Measurements from ENCODE around the gene ASB6. TPM values are rescaled to one million over a fixed set of nuclear protein-coding genes. Genes with fewer than 3 reads are reported as not detected.

ASB6 gene
- total and polyA plus RNA-seq, 2 of the 13 experiments (the other 11 are each of a cell fraction or from before 2014, with no cell fraction given) = 8.2 to 8.4 TPM

DNA sequence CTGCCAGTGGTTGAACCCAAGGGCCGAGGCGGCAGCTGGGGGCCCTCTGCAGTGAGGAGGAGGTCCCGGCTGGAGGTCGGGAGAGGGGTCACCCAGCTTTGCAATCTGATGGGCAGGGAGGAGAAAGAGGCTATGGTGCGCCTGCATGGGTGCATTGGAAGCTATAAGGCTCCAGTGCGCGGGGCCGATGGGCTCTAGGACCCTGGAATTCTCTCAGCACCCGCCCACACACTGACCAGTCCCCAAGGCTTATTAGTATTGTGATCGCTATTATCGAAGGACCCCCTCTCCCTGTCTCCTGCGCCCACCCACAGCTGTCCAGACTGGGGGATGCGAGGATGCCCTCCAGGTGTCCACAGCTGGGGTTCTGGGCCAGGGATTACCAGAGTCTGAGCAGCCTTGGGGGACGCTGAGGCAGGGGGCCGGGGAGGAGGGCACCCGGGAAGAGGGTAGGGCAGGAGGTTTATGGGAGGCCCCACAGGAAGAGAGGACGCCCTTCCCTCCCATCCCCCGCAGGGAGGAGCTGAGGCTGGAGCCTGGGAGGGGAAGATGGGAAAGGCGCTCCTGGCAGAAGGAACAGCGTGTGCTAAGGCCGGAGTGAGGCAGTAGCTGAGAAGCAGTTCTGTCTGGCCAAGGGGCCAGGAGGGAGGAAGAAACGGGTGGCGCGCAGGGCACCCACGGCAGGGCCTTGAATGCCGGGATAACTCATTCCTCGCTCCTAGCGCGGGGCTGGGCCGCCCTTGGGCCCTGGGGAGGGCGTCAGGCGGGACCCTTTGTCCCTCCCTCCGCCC is 45.2 kb downstream of the ASB6 start:
- in situ Hi-C loops (cut with HindIII; ENCODE audit: extremely low pct_ligation_motif_present, low pct_unique_long_range_greater_than_20kb) (no loop called here), intact Hi-C loops (cut with micrococcal nuclease; ENCODE audit: unreplicated experiment) (loop anchor here (2.0 kb wide), 1 partner anchor 28 kb away; no protein-coding TSS in a partner anchor)
- peak overlapping the region; percentile 86 for H3K9ac ChIP-seq (ENCODE audit: insufficient read depth, low read depth, low read length)
- H3K4me3 ChIP-seq (replicated peaks in 1 of 3; ENCODE audit: insufficient read depth in 1 of 3, low read depth in 2 of 3, low read length in 3 of 3) = peak overlapping the region; percentile 46 to 79 (median 59); a peak in 5 of 6 replicates
- H3K27me3 ChIP-seq (ENCODE audit: control insufficient read depth in 1 of 2, insufficient read depth in 2 of 2, low read length in 2 of 2) = no peaks in the 10 kb centered on the region
- WGBS (ENCODE audit: low lambda C conversion rate) = 1% methylated on average over 10 of the region's 33 CpGs
- H3K9me3 ChIP-seq (ENCODE audit: low read length) = no peaks in the 10 kb centered on the region
- DNase-seq (ENCODE audit: low spot score) (peak; percentile 82), ATAC-seq (peak; percentile 77), FAIRE-seq (peak; percentile 30)
- H2AFZ ChIP-seq (ENCODE audit: low read length) = no peak overlapping the region
- H4K20me1 ChIP-seq (ENCODE audit: insufficient read depth, low read length) = no peaks in the 10 kb centered on the region
- no peaks in the 10 kb centered on the region for H3K36me3 ChIP-seq (replicated peaks in 1 of 2; ENCODE audit: control insufficient read depth in 1 of 2, insufficient read depth in 2 of 2, low read length in 2 of 2)
- BruUV-seq (replicated peaks) = TSS peak; percentile 79
- H3K4me1 ChIP-seq (ENCODE audit: insufficient read depth, low read length) = peaks cover 87% of the 10 kb centered on the region
- POLR2A ChIA-PET = interaction anchor here (0.7 to 4.5 kb wide), 25 partner anchors 10 to 456 kb away, joined by 3 to 110 read pairs (median 10); partner anchors contain the start of genes C9orf50, IER5L and NTMT1
- no peaks in the 10 kb centered on the region for H3K79me2 ChIP-seq (ENCODE audit: insufficient read depth, low read length)
- H3K4me2 ChIP-seq (ENCODE audit: low read depth, low read length) = peak overlapping the region; percentile 86
- CTCF ChIA-PET (ENCODE audit: low intra/inter-chr PET ratio, low total read pairs) = no interaction called here
- peak overlapping the region; percentile 99 for H3K27ac ChIP-seq (ENCODE audit: extremely low read length, insufficient read depth, low read length)
- TF ChIP-seq, protein P1, sequence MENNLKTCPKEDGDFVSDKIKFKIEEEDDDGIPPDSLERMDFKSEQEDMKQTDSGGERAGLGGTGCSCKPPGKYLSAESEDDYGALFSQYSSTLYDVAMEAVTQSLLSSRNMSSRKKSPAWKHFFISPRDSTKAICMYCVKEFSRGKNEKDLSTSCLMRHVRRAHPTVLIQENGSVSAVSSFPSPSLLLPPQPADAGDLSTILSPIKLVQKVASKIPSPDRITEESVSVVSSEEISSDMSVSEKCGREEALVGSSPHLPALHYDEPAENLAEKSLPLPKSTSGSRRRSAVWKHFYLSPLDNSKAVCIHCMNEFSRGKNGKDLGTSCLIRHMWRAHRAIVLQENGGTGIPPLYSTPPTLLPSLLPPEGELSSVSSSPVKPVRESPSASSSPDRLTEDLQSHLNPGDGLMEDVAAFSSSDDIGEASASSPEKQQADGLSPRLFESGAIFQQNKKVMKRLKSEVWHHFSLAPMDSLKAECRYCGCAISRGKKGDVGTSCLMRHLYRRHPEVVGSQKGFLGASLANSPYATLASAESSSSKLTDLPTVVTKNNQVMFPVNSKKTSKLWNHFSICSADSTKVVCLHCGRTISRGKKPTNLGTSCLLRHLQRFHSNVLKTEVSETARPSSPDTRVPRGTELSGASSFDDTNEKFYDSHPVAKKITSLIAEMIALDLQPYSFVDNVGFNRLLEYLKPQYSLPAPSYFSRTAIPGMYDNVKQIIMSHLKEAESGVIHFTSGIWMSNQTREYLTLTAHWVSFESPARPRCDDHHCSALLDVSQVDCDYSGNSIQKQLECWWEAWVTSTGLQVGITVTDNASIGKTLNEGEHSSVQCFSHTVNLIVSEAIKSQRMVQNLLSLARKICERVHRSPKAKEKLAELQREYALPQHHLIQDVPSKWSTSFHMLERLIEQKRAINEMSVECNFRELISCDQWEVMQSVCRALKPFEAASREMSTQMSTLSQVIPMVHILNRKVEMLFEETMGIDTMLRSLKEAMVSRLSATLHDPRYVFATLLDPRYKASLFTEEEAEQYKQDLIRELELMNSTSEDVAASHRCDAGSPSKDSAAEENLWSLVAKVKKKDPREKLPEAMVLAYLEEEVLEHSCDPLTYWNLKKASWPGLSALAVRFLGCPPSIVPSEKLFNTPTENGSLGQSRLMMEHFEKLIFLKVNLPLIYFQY (CRISPR knock-in tag; IDR thresholded peaks at IDR 0.05; ENCODE audit: borderline replicate concordance) = no peak
- no peak for TF ChIP-seq NBN (conservative IDR thresholded peaks at IDR 0.05)
- TF ChIP-seq HHEX (CRISPR knock-in tag; IDR thresholded peaks at IDR 0.05) = no peak
- TF ChIP-seq, protein P2, sequence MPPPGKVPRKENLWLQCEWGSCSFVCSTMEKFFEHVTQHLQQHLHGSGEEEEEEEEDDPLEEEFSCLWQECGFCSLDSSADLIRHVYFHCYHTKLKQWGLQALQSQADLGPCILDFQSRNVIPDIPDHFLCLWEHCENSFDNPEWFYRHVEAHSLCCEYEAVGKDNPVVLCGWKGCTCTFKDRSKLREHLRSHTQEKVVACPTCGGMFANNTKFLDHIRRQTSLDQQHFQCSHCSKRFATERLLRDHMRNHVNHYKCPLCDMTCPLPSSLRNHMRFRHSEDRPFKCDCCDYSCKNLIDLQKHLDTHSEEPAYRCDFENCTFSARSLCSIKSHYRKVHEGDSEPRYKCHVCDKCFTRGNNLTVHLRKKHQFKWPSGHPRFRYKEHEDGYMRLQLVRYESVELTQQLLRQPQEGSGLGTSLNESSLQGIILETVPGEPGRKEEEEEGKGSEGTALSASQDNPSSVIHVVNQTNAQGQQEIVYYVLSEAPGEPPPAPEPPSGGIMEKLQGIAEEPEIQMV (CRISPR knock-in tag; IDR thresholded peaks at IDR 0.05; ENCODE audit: low read depth) = peak; percentile 15; the same call in 1 of the 2 replicates
- TF ChIP-seq, protein P3, sequence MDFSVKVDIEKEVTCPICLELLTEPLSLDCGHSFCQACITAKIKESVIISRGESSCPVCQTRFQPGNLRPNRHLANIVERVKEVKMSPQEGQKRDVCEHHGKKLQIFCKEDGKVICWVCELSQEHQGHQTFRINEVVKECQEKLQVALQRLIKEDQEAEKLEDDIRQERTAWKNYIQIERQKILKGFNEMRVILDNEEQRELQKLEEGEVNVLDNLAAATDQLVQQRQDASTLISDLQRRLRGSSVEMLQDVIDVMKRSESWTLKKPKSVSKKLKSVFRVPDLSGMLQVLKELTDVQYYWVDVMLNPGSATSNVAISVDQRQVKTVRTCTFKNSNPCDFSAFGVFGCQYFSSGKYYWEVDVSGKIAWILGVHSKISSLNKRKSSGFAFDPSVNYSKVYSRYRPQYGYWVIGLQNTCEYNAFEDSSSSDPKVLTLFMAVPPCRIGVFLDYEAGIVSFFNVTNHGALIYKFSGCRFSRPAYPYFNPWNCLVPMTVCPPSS (IDR thresholded peaks at IDR 0.05) = no peak
- TF ChIP-seq DPF2 (CRISPR knock-in tag; IDR thresholded peaks at IDR 0.05; ENCODE audit: borderline replicate concordance, low read depth) = no peak; the same call in 1 of the 2 replicates
- TF ChIP-seq SRF (IDR thresholded peaks at IDR 0.05; ENCODE audit: low read depth, low read length) = no peak
- no peak for TF ChIP-seq PHF21A (CRISPR knock-in tag; IDR thresholded peaks at IDR 0.05)
- TF ChIP-seq, protein P4, sequence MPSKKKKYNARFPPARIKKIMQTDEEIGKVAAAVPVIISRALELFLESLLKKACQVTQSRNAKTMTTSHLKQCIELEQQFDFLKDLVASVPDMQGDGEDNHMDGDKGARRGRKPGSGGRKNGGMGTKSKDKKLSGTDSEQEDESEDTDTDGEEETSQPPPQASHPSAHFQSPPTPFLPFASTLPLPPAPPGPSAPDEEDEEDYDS (CRISPR knock-in tag; IDR thresholded peaks at IDR 0.05) = no peak
- TF ChIP-seq ZNF619 (CRISPR knock-in tag; IDR thresholded peaks at IDR 0.05) = no peak
- no peak for TF ChIP-seq CBX1 (IDR thresholded peaks at IDR 0.05; ENCODE audit: low read depth)
- no peak for TF ChIP-seq ZEB1 (IDR thresholded peaks at IDR 0.05; ENCODE audit: insufficient replicate concordance, low read depth)
- peak; percentile 79 for TF ChIP-seq ZSCAN29 (CRISPR knock-in tag; conservative IDR thresholded peaks at IDR 0.05)
- no peak for TF ChIP-seq ZNF564 (CRISPR knock-in tag; IDR thresholded peaks at IDR 0.05)
- no peak for TF ChIP-seq PAWR (CRISPR knock-in tag; IDR thresholded peaks at IDR 0.05; ENCODE audit: borderline replicate concordance)
- 0 out of 2 replicates have a peak, but pooled peaks have one; percentile 34 for TF ChIP-seq ZNF225 (CRISPR knock-in tag; IDR thresholded peaks at IDR 0.05)
